Neural progenitor cell (in vitro differentiated cells): ENCODE measurements around the gene STK39.

Source experiments
- EZH2 ChIP-seq: fragments of 200-600 bp; sonication (generic); IDR thresholded peaks from 2 replicates; pipeline ENCODE4 v1.6.1; 2017; ENCODE audit warnings: antibody characterized with exemption, mild to moderate bottlenecking, moderate library complexity
- EZH2phosphoT487 ChIP-seq: fragments of 200-600 bp; sonication (generic); IDR thresholded peaks from 2 replicates; pipeline ENCODE4 v1.6.1; 2017; ENCODE audit warnings: antibody characterized with exemption
- TF ChIP-seq, protein P1 (sequence below): fragments of 200-600 bp; sonication (generic); IDR thresholded peaks from 2 replicates; pipeline ENCODE4 v1.5.1; 2017; ENCODE audit warnings: antibody characterized with exemption, mild to moderate bottlenecking

DNA sequence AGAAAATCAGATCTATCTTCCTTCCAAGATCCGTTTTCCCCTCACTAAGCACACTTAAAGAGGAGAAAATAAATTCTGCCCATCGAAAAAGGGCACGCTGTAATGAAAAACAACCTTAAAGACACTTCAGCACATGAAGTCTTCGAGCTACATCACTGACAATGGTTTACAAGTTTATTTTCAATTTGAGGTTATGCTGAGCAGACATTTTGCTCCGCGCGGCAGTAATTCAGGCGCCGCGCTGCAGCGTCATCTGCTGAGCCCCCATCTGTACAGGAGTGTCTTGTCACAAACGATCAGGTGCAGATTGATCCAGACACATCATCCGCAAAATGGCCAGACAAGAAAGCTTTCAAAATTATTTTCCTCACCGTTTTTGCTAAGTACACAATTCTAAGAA is 341.7 kb downstream of the STK39 start:
- TF ChIP-seq, protein P1, sequence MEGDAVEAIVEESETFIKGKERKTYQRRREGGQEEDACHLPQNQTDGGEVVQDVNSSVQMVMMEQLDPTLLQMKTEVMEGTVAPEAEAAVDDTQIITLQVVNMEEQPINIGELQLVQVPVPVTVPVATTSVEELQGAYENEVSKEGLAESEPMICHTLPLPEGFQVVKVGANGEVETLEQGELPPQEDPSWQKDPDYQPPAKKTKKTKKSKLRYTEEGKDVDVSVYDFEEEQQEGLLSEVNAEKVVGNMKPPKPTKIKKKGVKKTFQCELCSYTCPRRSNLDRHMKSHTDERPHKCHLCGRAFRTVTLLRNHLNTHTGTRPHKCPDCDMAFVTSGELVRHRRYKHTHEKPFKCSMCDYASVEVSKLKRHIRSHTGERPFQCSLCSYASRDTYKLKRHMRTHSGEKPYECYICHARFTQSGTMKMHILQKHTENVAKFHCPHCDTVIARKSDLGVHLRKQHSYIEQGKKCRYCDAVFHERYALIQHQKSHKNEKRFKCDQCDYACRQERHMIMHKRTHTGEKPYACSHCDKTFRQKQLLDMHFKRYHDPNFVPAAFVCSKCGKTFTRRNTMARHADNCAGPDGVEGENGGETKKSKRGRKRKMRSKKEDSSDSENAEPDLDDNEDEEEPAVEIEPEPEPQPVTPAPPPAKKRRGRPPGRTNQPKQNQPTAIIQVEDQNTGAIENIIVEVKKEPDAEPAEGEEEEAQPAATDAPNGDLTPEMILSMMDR: no peak
- TF ChIP-seq EZH2 (no peak), EZH2phosphoT487 (no peak)
